Mucosa of gallbladder (tissue), 1 donor: Measurements from ENCODE around the gene PAOX. TPM values are rescaled to one million over a fixed set of nuclear protein-coding genes. Genes with fewer than 3 reads are reported as not detected.

Experiments used
- DNase-seq: peaks from one replicate; pipeline ENCODE4 v3.0.0-alpha.2; 2020; ENCODE audit warnings: low spot score
- total RNA-seq: library from RNA; stranded (reverse); gene quantifications from one replicate; pipeline ENCODE4 v1.2.1, GENCODE V29; 2021
- donor health status: DM: no; HTN: no; CAD: no.

The PAOX gene
- total RNA-seq, 1 donor from 2014 or later: 9.4 TPM

DNA sequence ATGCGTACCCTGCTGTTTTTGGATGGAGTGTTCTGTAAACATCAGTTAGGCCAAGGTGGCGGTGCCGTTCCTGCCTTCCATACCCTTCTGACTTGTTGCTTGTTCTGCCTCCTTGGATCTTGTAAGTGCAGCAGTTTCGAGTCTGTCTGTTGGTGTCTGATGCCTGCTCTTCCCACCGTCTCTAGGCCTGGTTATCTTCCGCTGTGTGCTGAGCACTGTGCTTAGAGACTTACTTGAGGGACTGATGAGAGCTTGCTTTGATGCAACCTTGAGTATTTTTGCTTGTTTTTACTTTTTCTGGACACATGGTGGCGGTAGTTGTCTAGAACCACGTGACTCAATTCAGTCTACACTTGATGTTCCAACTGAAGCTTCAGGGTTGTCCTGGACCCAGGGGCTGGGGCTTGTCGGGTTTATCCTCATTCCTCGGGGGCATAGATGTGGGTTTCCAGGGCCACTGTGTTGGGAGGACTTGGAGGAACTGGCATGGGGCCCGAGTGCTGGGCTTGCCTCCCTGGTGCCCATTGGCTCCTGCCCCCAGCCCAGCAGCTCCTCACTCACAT lies 59.7 kb downstream of the PAOX start:
- DNase-seq: peak; percentile 7

DNA sequence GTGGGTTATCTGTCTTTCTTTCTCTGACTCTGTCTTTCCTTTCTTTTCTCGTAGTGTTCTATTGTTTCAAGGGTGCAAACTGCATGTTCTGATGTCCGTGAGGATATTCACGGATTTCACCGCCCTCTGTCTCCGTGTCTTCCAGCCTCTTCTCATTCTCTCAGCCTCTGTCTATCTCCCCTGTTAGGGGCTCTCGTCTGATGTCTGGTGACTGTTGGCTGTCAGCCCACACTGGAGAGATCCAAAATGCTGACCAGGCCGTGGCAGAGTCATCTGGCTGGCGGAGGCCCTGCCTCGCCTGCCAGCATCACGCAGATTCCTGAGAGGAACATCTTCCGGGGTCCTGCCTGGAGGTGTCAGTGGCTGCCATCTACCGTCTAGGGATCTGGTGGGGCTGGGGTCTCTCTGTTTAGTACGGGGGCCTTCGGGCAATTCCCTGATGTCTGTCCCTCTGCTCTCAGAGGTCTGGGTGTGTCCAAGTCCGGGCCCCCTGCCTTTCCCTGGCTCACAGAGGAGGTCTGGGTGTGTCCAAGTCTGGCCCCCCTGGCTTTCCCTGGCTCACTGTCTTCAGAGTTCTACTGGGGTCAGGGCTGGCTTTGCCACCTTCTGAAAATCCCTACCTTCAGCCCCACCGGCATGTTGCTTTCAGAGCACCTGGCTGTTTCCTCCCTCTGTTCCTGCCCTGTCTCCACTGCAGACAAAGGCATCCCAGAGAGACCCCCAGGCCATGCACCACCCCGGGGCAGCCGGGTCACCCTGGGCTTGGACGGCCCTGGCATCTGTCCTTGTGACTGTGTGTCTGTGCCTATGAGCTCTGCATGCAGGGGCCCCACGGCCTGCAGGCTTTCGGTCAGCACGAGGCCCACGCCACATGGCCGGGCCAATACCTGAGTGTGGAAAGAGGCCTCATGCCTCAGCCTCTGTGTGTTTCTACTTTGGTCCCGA lies 60.7 kb downstream of the PAOX start:
- peak; percentile 8 for DNase-seq

- peak; percentile 8 for DNase-seq
These were observed 61.7 kb downstream of the PAOX start for GRCh38 chr10:133440633-133441285.

Other genes with a start within 250 kb of the PAOX start
- 5.2 TPM for gene KNDC1, start 219.0 kb upstream of the PAOX start, total RNA-seq
- gene UTF1, start 149.0 kb upstream of the PAOX start, total RNA-seq: not detected
- 2.7 TPM for gene VENTX, start 141.4 kb upstream of the PAOX start, total RNA-seq
- 12.7 TPM for gene ADAM8, start 102.4 kb upstream of the PAOX start, total RNA-seq
- gene TUBGCP2, start 70.4 kb upstream of the PAOX start, total RNA-seq: 56.9 TPM
- 35.9 TPM for gene ZNF511, start 70.3 kb upstream of the PAOX start, total RNA-seq
- gene CALY, start 42.4 kb upstream of the PAOX start, total RNA-seq: 0.92 TPM
- gene PRAP1, start 31.9 kb upstream of the PAOX start, total RNA-seq: 4.8 TPM
- 13.0 TPM for gene FUOM, start 21.2 kb upstream of the PAOX start, total RNA-seq
- gene ECHS1, start 5.9 kb upstream of the PAOX start, total RNA-seq: 122 TPM
- gene MTG1, start 14.9 kb downstream of the PAOX start, total RNA-seq: 50.6 TPM
- not detected for gene SPRN, start 45.4 kb downstream of the PAOX start, total RNA-seq
- 3.6 TPM for gene SCART1, start 74.7 kb downstream of the PAOX start, total RNA-seq
- gene CYP2E1, start 148.1 kb downstream of the PAOX start, total RNA-seq: 4.7 TPM
- gene SYCE1, start 186.3 kb downstream of the PAOX start, total RNA-seq: 3.3 TPM
- not detected for gene FRG2B, start 247.5 kb downstream of the PAOX start, total RNA-seq